ENCODE measurements around the gene CFAP251. TPM values are rescaled to one million over a fixed set of nuclear protein-coding genes. Genes with fewer than 3 reads are reported as not detected.

The CFAP251 gene
- total and polyA plus RNA-seq, 2 of the 13 experiments (the other 11 are each of a cell fraction or from before 2014, with no cell fraction given), result 0.30 to 0.42 TPM

- TF ChIP-seq ZNF687 (CRISPR knock-in tag; IDR thresholded peaks at IDR 0.05) (peak; percentile 28; the same call in 1 of the 2 replicates), PCBP1 (IDR thresholded peaks at IDR 0.05; ENCODE audit: borderline replicate concordance, low read depth, low read length) (no peak), ARNT (IDR thresholded peaks at IDR 0.05) (no peak), MYC (CRISPR knock-in tag; IDR thresholded peaks at IDR 0.05; ENCODE audit: borderline replicate concordance) (no peak), POGZ (CRISPR knock-in tag; IDR thresholded peaks at IDR 0.05) (0 out of 2 replicates have a peak, but pooled peaks have one; percentile 25), CHD2 (IDR thresholded peaks at IDR 0.05; ENCODE audit: low read depth, low read length) (no peak), FOXA3 (CRISPR knock-in tag; IDR thresholded peaks at IDR 0.05) (peak; percentile 21; the same call in 1 of the 2 replicates), GATA4 (IDR thresholded peaks at IDR 0.05; ENCODE audit: borderline replicate concordance, low read depth) (no peak), PHB2 (IDR thresholded peaks at IDR 0.05; ENCODE audit: partially characterized antibody) (no peak), TFAP4 (IDR thresholded peaks at IDR 0.05; ENCODE audit: borderline replicate concordance, low read depth) (peak; percentile 4; the same call in 1 of the 2 replicates), ZBTB2 (CRISPR knock-in tag; IDR thresholded peaks at IDR 0.05; ENCODE audit: low read depth) (no peak), PATZ1 (CRISPR knock-in tag; IDR thresholded peaks at IDR 0.05) (peak; percentile 34; the same call in 1 of the 2 replicates), XRCC5 (optimal IDR thresholded peaks at IDR 0.05; ENCODE audit: low read length) (no peak), GATAD2A (CRISPR knock-in tag; IDR thresholded peaks at IDR 0.05) (0 out of 2 replicates have a peak, but pooled peaks have one; percentile 27), NPAS2 (CRISPR knock-in tag; IDR thresholded peaks at IDR 0.05; ENCODE audit: borderline replicate concordance) (no peak), LCORL (IDR thresholded peaks at IDR 0.05) (no peak), LCORL (CRISPR knock-in tag; IDR thresholded peaks at IDR 0.05) (0 out of 2 replicates have a peak, but pooled peaks have one; percentile 46), RORA (CRISPR knock-in tag; IDR thresholded peaks at IDR 0.05) (no peak)
These were observed 23.8 kb upstream of the CFAP251 start (continued) for GRCh38 chr12:121894633-121895032.
